Large intestine (tissue), 3 donors: ENCODE results near the gene NCS1. TPM values are rescaled to one million over a fixed set of nuclear protein-coding genes. Genes with fewer than 3 reads are reported as not detected.

Source experiments
- DNase-seq, 2 donors: peaks; one replicate each; pipeline versions ENCODE4 v3.0.0 to v3.0.0-alpha.2; 2013
- H3K27ac ChIP-seq: one replicate; pipeline ENCODE4 v1.5.1; 2013; ENCODE audit warnings: low read length
- H3K27me3 ChIP-seq: 2 replicates; pipeline ENCODE4 v1.6.1; 2013; ENCODE audit warnings: low read length; ENCODE audit not compliant: control insufficient read depth, insufficient read depth
- H3K36me3 ChIP-seq: 2 replicates; pipeline ENCODE4 v1.6.1; 2013; ENCODE audit warnings: low read length; ENCODE audit not compliant: control insufficient read depth, insufficient read depth
- H3K4me1 ChIP-seq: one replicate; pipeline ENCODE4 v1.6.1; 2013; ENCODE audit warnings: low read length; ENCODE audit not compliant: control insufficient read depth, insufficient read depth
- H3K4me3 ChIP-seq: one replicate; pipeline ENCODE4 v1.5.1; 2013; ENCODE audit warnings: low read length
- H3K9me3 ChIP-seq: one replicate; pipeline ENCODE4 v1.6.1; 2013; ENCODE audit warnings: mild to moderate bottlenecking, low read depth, low read length, moderate library complexity; ENCODE audit not compliant: control insufficient read depth
- WGBS: methylation state at CpG from one replicate; pipeline ENCODE4 v1.1.5; 2013; ENCODE audit warnings: low lambda C conversion rate; ENCODE audit not compliant: insufficient coverage; 5-methylcytosine and 5-hydroxymethylcytosine counted together
- polyA plus RNA-seq: library from polyadenylated mRNA; unstranded; fragments of 120-200 nt; gene quantifications from one replicate; pipeline ENCODE4 v1.2.1, GENCODE V29; 2013

NCS1 gene
- polyA plus RNA-seq, 1 donor: 14.7 TPM

- H3K27ac ChIP-seq: peak overlapping the region; percentile 39
- 10% methylated on average over 2 of the region's 27 CpGs for WGBS
Observed at GRCh38 chr9:130193531-130194377, 21.6 kb downstream of the NCS1 start.

GRCh38 chr9:130194378-130194932, 22.3 kb downstream of the NCS1 start:
- DNase-seq: no peak
- Histone ChIP-seq H3K36me3 (no peaks in the 10 kb centered on the region), H3K9me3 (no peaks in the 10 kb centered on the region), H3K4me3 (no peak overlapping the region), H3K27ac (peak overlapping the region; percentile 39), H3K27me3 (peaks cover 2% of the 10 kb centered on the region), H3K4me1 (peaks cover 10% of the 10 kb centered on the region)
- no CpG with 5 or more reads among the region's 8 CpGs for WGBS

More at GRCh38 chr9:130193531-130194377, 21.6 kb downstream of the NCS1 start:
- Histone ChIP-seq H3K4me1 (peaks cover 11% of the 10 kb centered on the region), H3K9me3 (no peaks in the 10 kb centered on the region), H3K4me3 (no peak overlapping the region), H3K27me3 (peaks cover 2% of the 10 kb centered on the region), H3K36me3 (no peaks in the 10 kb centered on the region)
- DNase-seq: peak in 1 of 2 donors; percentile 28

GRCh38 chr9:130195638-130196037, 23.4 kb downstream of the NCS1 start:
- Histone ChIP-seq H3K27me3 (peaks cover 2% of the 10 kb centered on the region), H3K27ac (no peak overlapping the region), H3K9me3 (no peaks in the 10 kb centered on the region), H3K36me3 (no peaks in the 10 kb centered on the region), H3K4me1 (peaks cover 11% of the 10 kb centered on the region), H3K4me3 (no peak overlapping the region)
- no peak for DNase-seq
- WGBS: no CpG with 5 or more reads among the region's 15 CpGs

- Histone ChIP-seq H3K4me3 (no peak overlapping the region), H3K27me3 (peaks cover 2% of the 10 kb centered on the region), H3K36me3 (no peaks in the 10 kb centered on the region), H3K4me1 (peaks cover 11% of the 10 kb centered on the region), H3K9me3 (no peaks in the 10 kb centered on the region), H3K27ac (no peak overlapping the region)
- 71% methylated on average over 1 of the region's 5 CpGs for WGBS
- peak in 1 of 2 donors; percentile 39 for DNase-seq
Observed at GRCh38 chr9:130196643-130197042, 24.4 kb downstream of the NCS1 start.

GRCh38 chr9:130197386-130197785, 25.2 kb downstream of the NCS1 start:
- H3K36me3 ChIP-seq: no peaks in the 10 kb centered on the region
- H3K4me1 ChIP-seq: peaks cover 11% of the 10 kb centered on the region
- H3K9me3 ChIP-seq: no peaks in the 10 kb centered on the region
- H3K27ac ChIP-seq: no peak overlapping the region
- no peak for DNase-seq
- no peak overlapping the region for H3K4me3 ChIP-seq
- peaks cover 2% of the 10 kb centered on the region for H3K27me3 ChIP-seq
- WGBS: no CpG with 5 or more reads among the region's 9 CpGs

GRCh38 chr9:130197888-130198287, 25.7 kb downstream of the NCS1 start:
- WGBS: no CpG with 5 or more reads among the region's 4 CpGs
- Histone ChIP-seq H3K4me3 (no peak overlapping the region), H3K9me3 (no peaks in the 10 kb centered on the region), H3K36me3 (no peaks in the 10 kb centered on the region), H3K4me1 (peaks cover 11% of the 10 kb centered on the region), H3K27ac (no peak overlapping the region), H3K27me3 (peaks cover 2% of the 10 kb centered on the region)
- DNase-seq: no peak

GRCh38 chr9:130198501-130199179, 26.4 kb downstream of the NCS1 start:
- H3K9me3 ChIP-seq: no peaks in the 10 kb centered on the region
- peaks cover 2% of the 10 kb centered on the region for H3K27me3 ChIP-seq
- H3K4me3 ChIP-seq: no peak overlapping the region
- H3K27ac ChIP-seq: no peak overlapping the region
- no peaks in the 10 kb centered on the region for H3K36me3 ChIP-seq
- peaks cover 10% of the 10 kb centered on the region for H3K4me1 ChIP-seq
- DNase-seq: no peak
- whole genome bisulfite sequencing: 84% methylated on average over 2 of the region's 12 CpGs

GRCh38 chr9:130199605-130200004, 27.4 kb downstream of the NCS1 start:
- no peaks in the 10 kb centered on the region for H3K36me3 ChIP-seq
- WGBS: 100% methylated on average over 2 of the region's 8 CpGs
- no peaks in the 10 kb centered on the region for H3K27me3 ChIP-seq
- no peaks in the 10 kb centered on the region for H3K9me3 ChIP-seq
- DNase-seq: no peak
- peaks cover 2% of the 10 kb centered on the region for H3K4me1 ChIP-seq
- H3K27ac ChIP-seq: no peak overlapping the region
- H3K4me3 ChIP-seq: no peak overlapping the region

- Histone ChIP-seq H3K36me3 (no peaks in the 10 kb centered on the region), H3K27ac (no peak overlapping the region), H3K4me3 (no peak overlapping the region), H3K9me3 (no peaks in the 10 kb centered on the region), H3K27me3 (no peaks in the 10 kb centered on the region), H3K4me1 (peaks cover 2% of the 10 kb centered on the region)
- no peak for DNase-seq
- WGBS: no CpG with 5 or more reads among the region's 17 CpGs
Observed at GRCh38 chr9:130200038-130200849, 28.0 kb downstream of the NCS1 start.

GRCh38 chr9:130201399-130201873, 29.2 kb downstream of the NCS1 start:
- DNase-seq: no peak
- Histone ChIP-seq H3K4me3 (no peak overlapping the region), H3K27ac (no peak overlapping the region), H3K4me1 (peaks cover 2% of the 10 kb centered on the region), H3K36me3 (no peaks in the 10 kb centered on the region), H3K9me3 (no peaks in the 10 kb centered on the region), H3K27me3 (no peaks in the 10 kb centered on the region)
- no CpG with 5 or more reads among the region's 12 CpGs for WGBS
